Fibroblast of the aortic adventitia (primary cell): ENCODE measurements around the gene STBD1. TPM values are rescaled to one million over a fixed set of nuclear protein-coding genes. Genes with fewer than 3 reads are reported as not detected.

ENCODE experiments used
- DNase-seq: peaks from one replicate; pipeline ENCODE4 v3.0.0-alpha.2; 2010; ENCODE audit warnings: low read depth
- H3K4me3 ChIP-seq: 2 replicates; pipeline ENCODE4 v1.5.1; 2011; ENCODE audit warnings: low read depth, mild to moderate bottlenecking, control low read depth, low read length, moderate library complexity
- CTCF ChIP-seq: IDR thresholded peaks from 2 replicates; pipeline ENCODE4 v1.5.1; 2011; ENCODE audit warnings: mild to moderate bottlenecking, low read length, control low read depth, inconsistent platforms; ENCODE audit not compliant: insufficient read depth
- total RNA-seq: library from RNA; depleted of rRNA; stranded (reverse); fragments of >200 nt; gene quantifications from 2 replicates; pipeline ENCODE4 v1.2.3, GENCODE V29; 2012; ENCODE audit warnings: low replicate concordance

Gene STBD1
- total RNA-seq, 1 donor = 3.6 TPM

DNA sequence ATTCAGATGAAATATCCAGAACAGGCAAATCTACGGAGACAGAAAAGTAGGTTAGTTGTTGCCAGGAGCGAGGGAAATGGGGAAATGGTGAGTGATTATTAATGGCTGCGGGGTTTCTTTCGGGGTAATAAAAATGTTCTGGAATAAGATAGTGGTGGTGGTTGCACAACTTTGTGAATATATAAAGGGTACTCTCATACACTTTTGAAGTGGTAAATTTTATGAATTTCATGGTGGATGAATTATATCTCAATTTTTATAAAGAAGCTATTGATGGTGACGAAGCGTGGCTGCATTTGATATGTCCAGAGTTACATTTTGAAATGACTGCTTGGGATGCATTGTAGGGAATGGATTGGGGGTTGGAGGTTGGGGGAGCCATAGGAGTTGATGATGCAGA is 38.7 kb upstream of the STBD1 start:
- DNase-seq = no peak
- no peak for TF ChIP-seq CTCF
- no peak overlapping the region for H3K4me3 ChIP-seq

DNA sequence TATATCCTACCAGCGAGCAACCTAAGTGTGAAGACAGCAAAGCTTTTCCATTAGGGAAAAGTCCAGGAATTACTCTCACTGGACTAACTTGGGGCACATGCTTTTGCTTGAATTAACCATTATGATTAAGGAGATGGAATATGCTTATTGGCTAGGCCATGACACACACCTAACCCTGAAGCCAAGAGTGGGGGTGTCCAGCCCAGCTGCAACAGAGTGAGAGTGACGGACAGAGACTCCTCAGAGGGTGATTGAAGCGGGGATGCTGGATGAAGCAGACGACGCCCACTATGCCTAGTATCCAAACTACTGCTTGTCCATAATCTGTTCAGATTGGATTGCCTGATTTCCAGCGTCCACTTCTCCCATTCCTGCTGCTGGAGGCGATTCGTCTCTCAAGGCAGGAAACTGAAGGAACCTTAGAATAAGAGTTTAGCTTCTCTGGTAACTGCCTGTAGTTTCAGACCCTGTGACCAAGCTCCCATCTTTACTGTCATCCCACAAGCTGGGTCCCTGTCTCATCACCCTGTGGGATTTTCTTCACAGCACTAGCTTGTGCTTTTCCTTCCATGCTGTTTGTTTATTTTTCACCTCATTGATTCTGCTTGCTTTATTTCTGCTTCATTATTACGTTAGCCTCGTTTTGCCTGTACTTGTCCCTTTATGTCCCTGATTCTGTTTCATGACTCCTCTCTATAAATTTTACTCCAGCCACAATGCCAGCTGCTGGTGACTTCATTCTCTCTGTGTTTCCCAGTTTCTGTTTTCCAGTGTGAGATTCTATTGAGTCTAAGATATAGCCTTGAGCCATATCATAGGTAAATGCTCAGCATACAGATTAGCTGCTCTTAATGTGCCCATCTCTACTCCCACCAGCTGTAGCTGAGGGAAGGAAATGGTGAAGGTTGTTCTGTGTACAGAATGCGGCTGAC is 36.0 kb upstream of the STBD1 start:
- no peak for DNase-seq
- H3K4me3 ChIP-seq = no peak overlapping the region
- TF ChIP-seq CTCF = no peak

- DNase-seq = no peak
- no peak for TF ChIP-seq CTCF
- H3K4me3 ChIP-seq = no peak overlapping the region
Measured at GRCh38 chr4:76271248-76271647, 35.3 kb upstream of the STBD1 start.

DNA sequence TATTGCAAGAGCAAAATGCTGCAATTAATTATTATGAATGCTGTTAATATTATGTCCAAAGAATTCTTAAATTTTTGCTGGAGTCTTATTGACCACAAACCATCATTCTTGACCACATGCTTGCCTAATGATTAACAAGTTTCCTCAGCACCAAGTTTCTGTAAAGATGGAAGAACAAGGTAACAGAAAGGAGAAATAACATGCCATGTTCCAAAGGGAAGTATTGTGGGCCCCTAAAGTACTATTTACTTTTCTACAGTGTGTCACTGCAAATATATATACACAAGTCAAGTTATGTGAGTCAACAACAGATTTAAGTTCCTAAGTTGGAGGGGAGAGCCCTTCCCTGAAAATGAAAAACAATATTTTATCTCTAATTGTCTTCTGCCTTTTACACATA is 34.5 kb upstream of the STBD1 start:
- H3K4me3 ChIP-seq = no peak overlapping the region
- no peak for DNase-seq
- TF ChIP-seq CTCF = no peak

DNA sequence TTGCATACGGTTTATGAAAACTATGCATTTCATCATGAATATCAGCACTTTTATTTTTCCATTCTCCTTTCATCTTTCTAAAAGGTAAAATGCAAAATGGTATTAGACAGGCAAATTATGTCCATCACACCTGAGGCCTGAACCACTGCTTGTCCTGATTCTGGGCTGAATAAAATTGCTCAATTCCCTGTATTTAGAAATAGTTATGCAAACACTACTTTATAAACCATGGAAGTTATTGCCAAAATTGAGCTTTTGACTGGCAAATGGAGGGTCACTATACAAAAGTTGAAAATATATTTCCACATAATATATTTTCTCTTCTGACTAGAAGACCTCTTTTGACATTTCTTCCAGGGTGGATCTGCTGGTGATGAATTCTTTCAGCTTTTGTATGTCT is 34.0 kb upstream of the STBD1 start:
- H3K4me3 ChIP-seq = no peak overlapping the region
- no peak for TF ChIP-seq CTCF
- DNase-seq = no peak

DNA sequence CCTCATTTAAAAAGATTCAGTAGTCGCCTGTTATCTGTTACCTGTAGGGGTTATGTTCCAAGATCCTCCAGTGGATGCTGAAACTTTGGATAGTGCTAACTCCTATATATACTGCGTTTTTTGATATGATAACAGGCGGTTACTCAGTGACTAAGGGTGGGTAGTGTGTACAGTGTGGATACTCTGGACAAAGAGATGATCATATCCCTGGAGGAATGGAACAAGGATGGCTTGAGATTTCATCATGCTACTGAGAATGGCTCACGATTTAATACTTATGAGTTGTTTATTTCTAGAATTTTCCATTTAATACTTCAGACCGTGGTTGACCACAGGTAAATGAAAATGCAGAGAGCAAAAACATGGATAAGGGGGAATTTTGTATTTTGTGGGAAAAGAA is 33.5 kb upstream of the STBD1 start:
- no peak for DNase-seq
- H3K4me3 ChIP-seq = no peak overlapping the region
- TF ChIP-seq CTCF = no peak
